Astrocyte of the spinal cord (primary cell): ENCODE measurements around the gene RECQL5.
A peak's percentile ranks its signal among the peaks of the same experiment; 100 is the strongest.

Source experiments
- DNase-seq: peaks from one replicate; pipeline ENCODE4 v3.0.0; 2011; ENCODE audit warnings: low read depth, low spot score
- H3K4me3 ChIP-seq: 2 replicates; pipeline ENCODE4 v1.5.1; 2011; ENCODE audit warnings: low read depth, mild to moderate bottlenecking, low read length, moderate library complexity
- CTCF ChIP-seq: IDR thresholded peaks from 2 replicates; pipeline ENCODE4 v1.5.1; 2012; ENCODE audit warnings: low read depth, mild to moderate bottlenecking, low read length, inconsistent platforms
- in situ Hi-C: cut with HindIII; loops from 2 replicates; pipeline ENCODE4 v1.10.0; 2017; ENCODE audit warnings: low sequenced_read_pairs

The RECQL5 gene

GRCh38 chr17:75622771-75623273 is 44.1 kb downstream of the RECQL5 start:
- no peak for TF ChIP-seq CTCF
- DNase-seq = no peak
- in situ Hi-C loops = no loop called here
- no peak overlapping the region for H3K4me3 ChIP-seq

GRCh38 chr17:75622076-75622475 is 44.9 kb downstream of the RECQL5 start:
- no peak overlapping the region for H3K4me3 ChIP-seq
- in situ Hi-C loops = no loop called here
- no peak for DNase-seq
- no peak for TF ChIP-seq CTCF

DNA sequence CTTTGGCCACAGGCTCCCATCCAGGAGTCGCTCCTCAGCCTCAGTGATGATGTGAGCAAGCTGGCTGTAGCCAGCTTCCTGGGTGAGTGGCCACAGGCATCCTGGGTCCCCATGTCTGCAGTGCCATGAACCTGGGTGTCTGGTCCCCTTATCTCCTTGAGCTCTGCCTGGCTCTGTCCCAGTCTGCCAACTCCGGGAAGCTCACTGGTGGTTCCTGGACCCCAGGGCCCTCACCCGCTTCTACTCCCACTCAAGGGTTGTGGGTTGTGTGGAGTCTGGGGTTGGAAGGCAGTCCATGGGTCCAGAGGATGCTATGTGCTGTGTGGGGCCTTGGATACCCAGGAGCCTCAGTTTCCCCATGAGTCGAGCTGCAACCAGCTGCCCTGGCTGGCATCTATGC is 45.5 kb downstream of the RECQL5 start:
- DNase-seq = no peak
- no peak overlapping the region for H3K4me3 ChIP-seq
- no peak for TF ChIP-seq CTCF
- in situ Hi-C loops = no loop called here

- H3K4me3 ChIP-seq = no peak overlapping the region
- TF ChIP-seq CTCF = peak; percentile 63
- in situ Hi-C loops = no loop called here
- DNase-seq = peak; percentile 29
Measured at GRCh38 chr17:75619506-75620431, 47.2 kb downstream of the RECQL5 start.

DNA sequence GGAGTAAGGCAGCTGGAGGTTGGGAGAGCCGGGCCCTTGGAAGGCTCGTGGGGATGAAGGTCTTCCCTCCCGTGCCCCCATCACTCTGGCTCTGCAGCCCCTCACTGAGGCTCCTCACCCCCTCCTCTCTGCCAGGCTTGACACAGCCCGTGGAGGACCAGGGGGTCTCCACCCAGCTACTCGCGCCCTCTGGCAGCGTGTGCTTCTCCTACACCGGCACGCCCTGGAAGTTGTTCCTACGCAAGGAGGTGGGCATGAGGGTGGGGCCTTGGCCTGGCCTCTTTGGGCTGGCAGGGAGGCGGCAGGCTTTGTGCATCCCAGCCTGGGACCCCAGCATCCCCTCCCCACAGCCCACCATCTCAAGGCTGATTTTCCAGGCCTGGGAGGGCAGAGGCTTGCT is 49.3 kb downstream of the RECQL5 start:
- no peak for TF ChIP-seq CTCF
- in situ Hi-C loops = no loop called here
- no peak for DNase-seq
- H3K4me3 ChIP-seq = no peak overlapping the region

DNA sequence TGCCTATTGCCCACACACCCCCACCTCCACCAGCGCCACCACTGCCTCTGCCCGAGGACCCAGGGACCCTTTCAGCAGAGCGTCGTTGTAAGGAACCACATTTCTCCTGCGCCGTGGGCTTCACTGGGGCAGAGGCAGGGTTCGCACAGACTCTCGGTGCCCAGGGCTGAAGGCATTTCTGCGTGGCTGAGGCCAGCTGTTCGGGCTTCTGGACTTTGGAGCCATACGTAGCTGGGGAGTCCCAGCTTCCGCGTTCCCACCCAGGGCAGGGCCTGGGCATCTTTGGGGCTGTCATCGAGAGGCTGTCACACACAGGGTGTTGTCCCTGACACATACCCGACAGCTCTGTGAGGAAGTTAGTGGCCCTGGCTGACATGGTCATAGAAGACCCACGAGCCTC is 49.7 kb downstream of the RECQL5 start:
- no peak overlapping the region for H3K4me3 ChIP-seq
- in situ Hi-C loops = no loop called here
- DNase-seq = no peak
- no peak for TF ChIP-seq CTCF
